Activated CD8-positive, alpha-beta memory T cell treated with anti-CD3 and anti-CD28 coated beads for 1 hour (primary cell): Measurements from ENCODE around the gene CREB5.
"Not testable (repeated sequence)": the region's sequence is repeated elsewhere in the genome, so short reads cannot be mapped to it uniquely, and the experiment has no call there.

ENCODE experiments used
- DNase-seq, 2 donors: peaks; one replicate each; pipeline ENCODE4 v3.0.0-alpha.2; 2020; ENCODE audit warnings: low read depth in 1 of 2; ENCODE audit errors: extremely low read depth in 1 of 2

The CREB5 gene

GRCh38 chr7:28544453-28545117, 132.3 kb downstream of the CREB5 start:
- no peak for DNase-seq

GRCh38 chr7:28546067-28546466, 133.7 kb downstream of the CREB5 start:
- no peak for DNase-seq

GRCh38 chr7:28547115-28547514, 134.8 kb downstream of the CREB5 start:
- no peak for DNase-seq

GRCh38 chr7:28548416-28548815, 136.1 kb downstream of the CREB5 start:
- DNase-seq = no peak

- no peak for DNase-seq
Observed at GRCh38 chr7:28549998-28550397, 137.7 kb downstream of the CREB5 start.

- no peak for DNase-seq
Observed at GRCh38 chr7:28550580-28551186, 138.4 kb downstream of the CREB5 start.

- DNase-seq = no peak
Observed at GRCh38 chr7:28551331-28551730, 139.0 kb downstream of the CREB5 start.

GRCh38 chr7:28551766-28552165, 139.4 kb downstream of the CREB5 start:
- DNase-seq = not testable (repeated sequence)

- no peak for DNase-seq
Observed at GRCh38 chr7:28554802-28555471, 142.6 kb downstream of the CREB5 start.

GRCh38 chr7:28556025-28556424, 143.7 kb downstream of the CREB5 start:
- DNase-seq = no peak

- no peak for DNase-seq
Observed at GRCh38 chr7:28556671-28557070, 144.4 kb downstream of the CREB5 start.

GRCh38 chr7:28558236-28558635, 145.9 kb downstream of the CREB5 start:
- no peak for DNase-seq

- DNase-seq = no peak
Observed at GRCh38 chr7:28560767-28561166, 148.4 kb downstream of the CREB5 start.

- no peak for DNase-seq
Observed at GRCh38 chr7:28564033-28564432, 151.7 kb downstream of the CREB5 start.

GRCh38 chr7:28564755-28565374, 152.5 kb downstream of the CREB5 start:
- no peak for DNase-seq

GRCh38 chr7:28565980-28566379, 153.7 kb downstream of the CREB5 start:
- no peak for DNase-seq

GRCh38 chr7:28570113-28570969, 158.0 kb downstream of the CREB5 start:
- no peak for DNase-seq

- DNase-seq = no peak
Observed at GRCh38 chr7:28570970-28571288, 158.6 kb downstream of the CREB5 start.

- no peak for DNase-seq
Observed at GRCh38 chr7:28571405-28571804, 159.1 kb downstream of the CREB5 start.

- no peak for DNase-seq
Observed at GRCh38 chr7:28572321-28573058, 160.2 kb downstream of the CREB5 start.
